ENCODE measurements around the gene KRTAP10-6.

GRCh38 chr21:44615911-44616590 lies 23.7 kb upstream of the KRTAP10-6 start:
- TF ChIP-seq CTCF (IDR thresholded peaks at IDR 0.05), result no peak
- no peak for TF ChIP-seq ZFX (IDR thresholded peaks at IDR 0.05; ENCODE audit: borderline replicate concordance)

All from 22Rv1 (cell line).